HG02938 (cell line): Measurements from ENCODE around the gene ANGEL1.

ENCODE experiments used
- ATAC-seq: cut with Tn5 transposase; IDR thresholded peaks from one replicate; pipeline ENCODE4 v1.9.1; 2021; ENCODE audit warnings: mild to moderate bottlenecking, moderate library complexity; ENCODE audit not compliant: unreplicated experiment

Gene ANGEL1

GRCh38 chr14:76812422-76813383 lies at the start of gene ANGEL1:
Gene ANGEL1, minus strand, starts transcription at chr14:76812882. Its CDS starts 55 bp downstream, at chr14:76812827.
- peak; percentile 75 for ATAC-seq

DNA sequence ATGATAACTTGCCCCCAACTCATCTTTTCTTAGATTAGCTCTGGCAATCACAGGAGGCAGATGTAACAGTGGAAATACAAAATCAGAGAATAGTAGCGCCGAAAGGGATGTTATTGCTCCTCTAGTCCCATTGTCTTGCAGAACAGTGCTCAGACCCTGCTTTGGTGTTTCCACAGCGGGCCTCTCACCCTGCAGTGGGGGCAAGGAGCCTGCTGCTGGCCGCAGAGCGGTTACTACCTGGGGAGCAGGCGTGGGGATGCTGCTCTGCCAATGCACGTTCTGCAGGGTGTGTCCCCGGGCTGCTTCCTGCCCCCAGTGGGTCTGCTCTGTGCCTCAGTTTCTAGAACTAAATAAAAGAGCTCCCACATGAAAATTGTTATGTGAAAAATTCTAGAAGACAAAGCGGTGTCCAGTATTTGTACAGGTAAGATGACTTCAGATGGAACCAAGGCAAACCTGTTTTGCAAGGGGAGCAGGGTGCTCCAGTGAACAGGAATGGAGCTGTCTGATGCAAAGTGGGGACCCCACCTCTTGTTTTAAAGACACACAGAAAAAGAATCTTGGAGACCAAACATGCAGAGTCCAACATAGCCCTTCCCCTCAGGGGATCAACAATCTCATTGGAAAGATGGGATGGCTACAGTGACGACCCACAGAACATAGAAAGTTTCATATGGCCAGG lies 49.0 kb upstream of the ANGEL1 start:
- no peak for ATAC-seq

DNA sequence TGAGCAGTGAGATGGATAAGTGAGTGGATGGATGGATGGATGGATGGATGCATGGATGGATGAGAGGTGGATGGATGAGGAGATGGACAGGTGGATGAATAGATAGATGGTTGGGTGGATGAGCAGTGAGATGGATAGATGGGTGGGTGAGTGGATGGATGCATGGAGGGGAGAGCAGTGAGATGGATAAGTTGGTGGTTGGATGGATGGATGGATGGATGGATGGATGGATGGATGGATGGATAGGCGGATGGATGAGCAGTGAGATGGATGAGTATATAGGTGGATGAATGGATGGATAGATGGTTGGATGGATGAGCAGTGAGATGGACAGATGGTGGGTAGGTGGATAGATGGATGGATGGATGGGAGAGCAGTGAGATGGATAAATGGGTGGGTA lies 44.1 kb upstream of the ANGEL1 start:
- ATAC-seq, result no peak

DNA sequence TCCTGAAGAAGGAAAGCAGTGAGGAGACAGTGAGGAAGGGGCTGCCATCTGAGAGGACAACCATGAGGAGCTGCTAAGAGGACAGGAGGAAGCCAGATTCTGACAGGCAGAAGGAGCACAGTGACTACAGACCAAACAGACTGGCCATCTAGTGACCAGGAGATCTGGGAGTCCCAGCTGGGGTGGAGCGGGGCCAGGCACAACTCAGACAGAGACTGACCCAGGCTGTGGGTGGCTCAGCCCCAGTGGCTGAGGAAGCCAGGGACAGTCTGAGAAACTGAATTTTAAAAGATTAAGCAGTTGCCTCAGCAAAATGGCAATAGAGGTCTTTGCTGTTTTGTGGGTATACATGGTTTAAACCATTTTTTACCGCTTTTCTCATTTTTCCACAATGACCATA lies 42.4 kb upstream of the ANGEL1 start:
- no peak for ATAC-seq

GRCh38 chr14:76848879-76849278 lies 36.2 kb upstream of the ANGEL1 start:
- ATAC-seq, result no peak

DNA sequence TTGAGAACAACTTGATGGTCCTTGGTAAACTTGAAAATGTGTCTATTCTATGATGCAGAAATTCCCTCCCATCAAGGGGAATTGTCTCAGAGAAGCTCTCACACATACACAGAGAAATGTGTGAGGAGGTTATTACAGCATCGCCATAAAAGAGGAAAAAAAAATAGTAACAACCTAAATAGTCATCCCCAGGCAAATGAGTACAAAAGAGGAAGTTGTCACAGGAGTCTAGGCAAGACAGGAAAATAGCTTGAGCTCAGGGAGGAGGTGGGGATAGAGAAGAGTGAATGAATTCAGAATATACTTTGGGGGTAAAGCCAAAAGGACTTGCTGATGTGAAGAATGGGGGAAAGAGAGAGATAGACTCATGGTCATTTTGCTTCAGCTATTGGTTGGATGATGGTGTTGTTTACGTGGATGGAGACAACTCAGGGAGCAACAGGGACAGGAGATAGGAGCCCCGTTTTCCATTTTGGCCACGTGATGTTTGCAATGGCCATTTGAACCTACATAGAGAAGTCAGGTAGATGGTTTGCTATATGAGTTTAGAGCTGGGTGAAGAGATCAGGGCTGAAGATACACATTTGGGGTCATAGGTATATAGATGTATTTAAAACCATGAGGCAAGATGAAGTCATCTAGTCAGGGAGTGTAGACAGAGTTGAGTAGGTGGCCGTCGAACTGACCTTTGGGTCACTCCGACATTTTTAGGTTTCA lies 33.8 kb upstream of the ANGEL1 start:
- ATAC-seq, result no peak

DNA sequence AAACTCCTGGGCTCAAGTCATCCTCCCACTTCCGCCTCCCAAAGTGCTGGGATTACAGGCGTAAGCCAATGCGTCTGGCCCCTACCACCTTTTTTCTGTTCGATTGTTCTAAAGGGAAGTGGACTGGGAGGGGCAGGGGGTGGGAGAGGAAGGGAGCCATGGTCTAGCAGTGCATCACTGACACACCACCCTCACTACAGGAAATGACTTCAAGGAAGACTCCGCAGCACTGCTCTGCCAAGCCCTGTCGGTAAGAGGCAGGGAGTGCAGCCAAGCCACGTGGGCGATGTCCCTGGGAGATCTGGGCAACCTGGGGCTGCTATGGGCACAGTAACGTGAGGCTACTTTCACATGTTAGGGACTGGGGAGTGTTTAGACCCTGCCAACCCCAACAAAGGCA lies 31.5 kb upstream of the ANGEL1 start:
- ATAC-seq, result no peak

DNA sequence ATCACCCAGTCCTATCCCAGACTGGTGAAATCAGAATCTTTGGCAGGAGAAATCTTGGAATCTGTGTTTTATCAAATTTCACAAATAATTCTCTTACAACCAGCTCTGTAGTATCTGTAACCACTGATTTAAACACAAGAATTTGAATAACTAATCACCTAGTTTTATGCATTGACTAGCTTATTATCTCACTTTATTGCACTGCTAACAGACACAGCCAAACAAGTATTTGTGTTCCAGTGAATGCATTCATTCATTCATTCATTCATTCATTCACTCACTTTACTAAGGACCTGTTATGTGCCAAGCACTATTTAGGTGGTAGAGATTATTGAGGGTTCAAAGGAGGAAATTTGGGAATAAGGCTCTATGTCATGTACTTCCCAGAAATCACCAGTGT lies 29.7 kb upstream of the ANGEL1 start:
- ATAC-seq, result no peak

DNA sequence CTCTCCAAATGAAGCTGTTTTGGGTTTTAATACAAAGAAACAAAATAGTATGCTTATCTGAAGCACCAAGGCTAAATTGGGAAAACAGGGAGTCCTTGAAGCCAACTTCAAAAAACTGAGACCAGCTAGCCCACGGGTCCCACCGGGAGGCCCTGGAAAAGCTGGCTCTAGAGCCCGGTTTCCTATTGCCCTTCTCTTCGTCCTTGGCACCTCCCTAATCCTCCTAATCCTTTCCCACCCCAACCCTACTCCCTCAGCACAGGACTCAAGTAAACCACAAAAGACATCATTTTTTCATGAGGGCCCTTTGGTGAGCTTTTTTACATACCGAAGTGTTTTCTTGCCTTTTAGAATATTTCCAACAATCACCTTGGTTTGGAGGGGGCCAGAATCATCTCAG lies 24.8 kb upstream of the ANGEL1 start:
- no peak for ATAC-seq

DNA sequence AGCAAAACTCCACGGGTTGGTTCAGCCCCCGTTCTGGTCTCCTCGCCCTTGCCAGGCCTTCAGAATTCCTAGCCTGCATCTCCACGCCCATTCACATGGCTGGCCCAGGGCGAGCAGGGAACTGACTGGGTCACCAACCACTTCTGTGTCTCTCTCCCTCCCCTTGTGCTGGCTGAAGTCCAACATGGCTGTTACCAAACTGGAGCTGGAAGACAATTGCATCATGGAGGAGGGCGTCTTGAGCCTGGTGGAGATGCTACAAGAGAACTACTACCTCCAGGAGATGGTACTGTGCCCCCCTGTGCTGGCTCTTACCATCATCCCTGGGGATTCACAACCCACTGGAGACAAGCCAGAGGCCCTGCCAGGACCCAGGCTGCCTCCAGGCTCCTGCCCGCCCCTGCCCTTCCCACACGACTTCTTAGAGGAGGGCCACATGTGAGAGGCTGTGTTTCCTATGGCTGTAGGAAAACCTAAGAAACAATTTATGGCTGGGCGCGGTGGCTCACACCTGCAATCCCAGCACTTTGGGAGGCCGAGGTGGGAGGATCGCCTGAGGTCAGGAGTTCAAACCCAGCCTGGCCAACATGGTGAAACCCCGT lies 23.4 kb upstream of the ANGEL1 start:
- no peak for ATAC-seq

GRCh38 chr14:76834241-76834661 lies 21.6 kb upstream of the ANGEL1 start:
- ATAC-seq, result no peak

GRCh38 chr14:76833011-76833410 lies 20.3 kb upstream of the ANGEL1 start:
- ATAC-seq, result no peak

DNA sequence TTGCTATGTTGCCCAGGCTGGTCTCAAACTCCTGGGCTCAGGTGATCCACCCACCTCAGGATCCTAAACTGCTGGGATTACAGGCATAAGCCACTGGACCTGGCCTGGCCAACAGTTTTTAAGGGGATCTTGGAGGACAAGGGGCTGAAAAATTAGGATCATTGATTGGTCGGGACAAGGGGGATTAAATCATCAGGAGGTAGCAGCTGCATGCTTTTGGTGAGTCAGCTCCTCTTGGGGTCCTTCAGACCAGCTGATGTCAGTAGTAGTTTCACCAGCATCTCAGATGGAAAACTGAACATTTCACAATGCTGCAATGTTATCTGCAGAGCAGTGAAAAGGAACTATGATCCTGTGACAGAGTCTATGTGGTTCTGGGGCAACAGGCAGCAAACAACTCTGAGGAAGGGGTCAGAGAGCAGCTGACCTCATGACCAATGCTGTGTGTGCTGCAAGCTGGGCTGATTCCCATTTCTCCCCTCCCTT lies 19.9 kb upstream of the ANGEL1 start:
- ATAC-seq, result no peak

DNA sequence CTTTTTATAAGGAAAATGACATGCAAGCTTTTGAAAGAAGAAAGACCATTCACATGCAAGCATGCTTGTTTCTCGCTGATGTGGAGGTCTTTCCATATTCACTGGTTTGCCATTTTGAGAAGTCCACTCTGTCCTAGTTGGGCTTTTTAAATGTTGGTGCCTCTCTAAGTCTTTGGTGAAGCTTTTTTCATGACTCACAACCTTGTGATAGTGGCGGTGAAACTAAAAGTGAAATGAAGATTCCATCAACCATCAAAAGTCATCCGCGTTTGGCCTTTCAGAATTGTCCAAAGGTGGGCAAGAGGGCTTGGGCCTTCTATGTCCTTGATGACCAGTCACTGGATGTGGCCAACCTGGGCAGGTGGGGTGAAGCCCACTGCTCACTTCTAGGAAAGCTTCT lies 17.9 kb upstream of the ANGEL1 start:
- no peak for ATAC-seq

GRCh38 chr14:76829650-76830421 lies 17.2 kb upstream of the ANGEL1 start:
- ATAC-seq, result no peak

- no peak for ATAC-seq
These were observed 16.3 kb upstream of the ANGEL1 start for GRCh38 chr14:76829013-76829365.

GRCh38 chr14:76828339-76829012 lies 15.8 kb upstream of the ANGEL1 start:
- ATAC-seq, result no peak

GRCh38 chr14:76827696-76828296 lies 15.1 kb upstream of the ANGEL1 start:
- ATAC-seq, result no peak

- ATAC-seq, result no peak
These were observed 13.4 kb upstream of the ANGEL1 start, which contains the start of gene LRRC74A for GRCh38 chr14:76826122-76826521. Gene LRRC74A, plus strand, starts transcription at chr14:76826408. Its CDS starts 290 bp downstream, at chr14:76826698.
